ENCODE measurements around the gene DEPDC1.

The DEPDC1 gene

GRCh38 chr1:68442006-68442405 is 54.9 kb downstream of the DEPDC1 start:
- no peak for TF ChIP-seq POLR2AphosphoS5 (IDR thresholded peaks at IDR 0.05; ENCODE audit: low read depth, low read length)
- TF ChIP-seq POLR2A (IDR thresholded peaks at IDR 0.05; ENCODE audit: low read depth, low read length): no peak
- no peak for TF ChIP-seq TAF1 (IDR thresholded peaks at IDR 0.05; ENCODE audit: borderline replicate concordance, low read depth, low read length)
- DNase-seq (ENCODE audit: insufficient read length): no peak
- no peak for FAIRE-seq

- no peak for DNase-seq (ENCODE audit: insufficient read length)
- TF ChIP-seq POLR2A (IDR thresholded peaks at IDR 0.05; ENCODE audit: low read depth, low read length) (no peak), TAF1 (IDR thresholded peaks at IDR 0.05; ENCODE audit: borderline replicate concordance, low read depth, low read length) (no peak), POLR2AphosphoS5 (IDR thresholded peaks at IDR 0.05; ENCODE audit: low read depth, low read length) (no peak)
- no peak for FAIRE-seq
Measured at GRCh38 chr1:68438310-68438709, 58.6 kb downstream of the DEPDC1 start.

GRCh38 chr1:68433395-68433794 is 63.5 kb downstream of the DEPDC1 start:
- DNase-seq (ENCODE audit: insufficient read length) (no peak), FAIRE-seq (no peak)
- no peak for TF ChIP-seq TAF1 (IDR thresholded peaks at IDR 0.05; ENCODE audit: borderline replicate concordance, low read depth, low read length)
- no peak for TF ChIP-seq POLR2A (IDR thresholded peaks at IDR 0.05; ENCODE audit: low read depth, low read length)
- no peak for TF ChIP-seq POLR2AphosphoS5 (IDR thresholded peaks at IDR 0.05; ENCODE audit: low read depth, low read length)

- TF ChIP-seq POLR2AphosphoS5 (IDR thresholded peaks at IDR 0.05; ENCODE audit: low read depth, low read length) (no peak), TAF1 (IDR thresholded peaks at IDR 0.05; ENCODE audit: borderline replicate concordance, low read depth, low read length) (no peak), POLR2A (IDR thresholded peaks at IDR 0.05; ENCODE audit: low read depth, low read length) (no peak)
Measured at GRCh38 chr1:68431076-68431475, 65.8 kb downstream of the DEPDC1 start.

GRCh38 chr1:68429233-68429808 is 67.6 kb downstream of the DEPDC1 start:
- FAIRE-seq (no peak), DNase-seq (ENCODE audit: insufficient read length) (no peak)
- TF ChIP-seq POLR2A (IDR thresholded peaks at IDR 0.05; ENCODE audit: low read depth, low read length): no peak

More at GRCh38 chr1:68431076-68431475, 65.8 kb downstream of the DEPDC1 start:
- no peak for DNase-seq (ENCODE audit: insufficient read length)
- no peak for FAIRE-seq

GRCh38 chr1:68426594-68426993 is 70.3 kb downstream of the DEPDC1 start:
- TF ChIP-seq TAF1 (IDR thresholded peaks at IDR 0.05; ENCODE audit: borderline replicate concordance, low read depth, low read length) (no peak), POLR2A (IDR thresholded peaks at IDR 0.05; ENCODE audit: low read depth, low read length) (no peak), POLR2AphosphoS5 (IDR thresholded peaks at IDR 0.05; ENCODE audit: low read depth, low read length) (no peak)
- DNase-seq (ENCODE audit: insufficient read length) (no peak), FAIRE-seq (no peak)

Data from GM12892 (cell line).